ENCODE results near the gene FGF16.

DNA sequence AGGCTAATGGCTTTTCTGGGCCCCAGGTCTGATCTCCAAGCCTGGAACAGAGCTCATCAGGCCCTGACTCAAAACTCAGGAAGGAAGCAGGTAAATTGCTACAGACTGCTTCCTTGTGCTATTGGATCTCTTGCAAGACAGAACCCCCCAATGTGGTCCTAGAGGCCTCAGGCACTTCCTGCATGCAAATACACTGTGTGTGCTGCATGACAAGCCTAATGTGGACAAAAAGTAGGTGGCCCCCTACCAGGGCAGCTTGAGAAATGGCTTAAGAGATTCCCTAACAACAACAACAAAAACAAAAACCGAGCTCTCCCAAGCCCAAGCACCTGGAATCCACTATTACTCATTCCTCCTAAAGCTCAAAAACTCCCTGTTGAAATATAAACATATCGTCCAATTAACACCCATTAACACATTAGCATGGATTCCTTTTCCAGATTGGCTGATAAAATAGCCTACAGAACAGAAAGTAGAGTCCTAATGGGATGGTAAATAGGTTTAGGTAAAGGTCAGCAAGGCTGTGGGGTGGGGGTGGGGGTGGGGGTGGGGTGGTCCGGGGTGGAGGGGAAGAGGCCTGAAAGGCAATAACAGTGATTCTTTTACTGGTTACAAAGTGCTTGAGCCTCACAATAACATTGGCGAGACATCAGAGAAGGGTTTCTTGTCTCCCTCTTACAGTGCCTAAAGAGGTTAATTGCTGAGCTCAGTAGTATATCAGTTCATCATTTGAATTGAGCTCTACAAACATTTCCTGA, 24.1 kb upstream of the FGF16 start:
- TF ChIP-seq, protein P1, sequence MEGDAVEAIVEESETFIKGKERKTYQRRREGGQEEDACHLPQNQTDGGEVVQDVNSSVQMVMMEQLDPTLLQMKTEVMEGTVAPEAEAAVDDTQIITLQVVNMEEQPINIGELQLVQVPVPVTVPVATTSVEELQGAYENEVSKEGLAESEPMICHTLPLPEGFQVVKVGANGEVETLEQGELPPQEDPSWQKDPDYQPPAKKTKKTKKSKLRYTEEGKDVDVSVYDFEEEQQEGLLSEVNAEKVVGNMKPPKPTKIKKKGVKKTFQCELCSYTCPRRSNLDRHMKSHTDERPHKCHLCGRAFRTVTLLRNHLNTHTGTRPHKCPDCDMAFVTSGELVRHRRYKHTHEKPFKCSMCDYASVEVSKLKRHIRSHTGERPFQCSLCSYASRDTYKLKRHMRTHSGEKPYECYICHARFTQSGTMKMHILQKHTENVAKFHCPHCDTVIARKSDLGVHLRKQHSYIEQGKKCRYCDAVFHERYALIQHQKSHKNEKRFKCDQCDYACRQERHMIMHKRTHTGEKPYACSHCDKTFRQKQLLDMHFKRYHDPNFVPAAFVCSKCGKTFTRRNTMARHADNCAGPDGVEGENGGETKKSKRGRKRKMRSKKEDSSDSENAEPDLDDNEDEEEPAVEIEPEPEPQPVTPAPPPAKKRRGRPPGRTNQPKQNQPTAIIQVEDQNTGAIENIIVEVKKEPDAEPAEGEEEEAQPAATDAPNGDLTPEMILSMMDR (IDR thresholded peaks at IDR 0.05): no peak
- TF ChIP-seq POLR2A (IDR thresholded peaks at IDR 0.05) (no peak), EP300 (IDR thresholded peaks at IDR 0.05) (no peak), POLR2AphosphoS5 (IDR thresholded peaks at IDR 0.05) (no peak)

Data from sigmoid colon (tissue), 4 donors.